Keratinocyte (primary cell): Measurements from ENCODE around the gene LCN2. TPM values are rescaled to one million over a fixed set of nuclear protein-coding genes. Genes with fewer than 3 reads are reported as not detected.

Experiments
- DNase-seq: peaks from one replicate; pipeline ENCODE4 v3.0.0-alpha.2; 2011; ENCODE audit warnings: low read depth, missing footprints, low spot score
- FAIRE-seq: peaks from 2 replicates; lab custom pipeline; 2011; peaks lifted over from hg19 to GRCh38; lab: Jason Lieb, UNC
- H2AFZ ChIP-seq: 2 replicates; pipeline ENCODE4 v1.6.0; 2012; ENCODE audit warnings: low read length, control low read depth, inconsistent platforms; ENCODE audit not compliant: control insufficient read depth
- H3K27ac ChIP-seq: 2 replicates; pipeline ENCODE4 v1.5.1; 2011; ENCODE audit warnings: low read length; ENCODE audit not compliant: control insufficient read depth, insufficient read depth
- H3K27me3 ChIP-seq: 3 replicates; pipeline ENCODE4 v1.6.0; 2011; ENCODE audit warnings: low read length; ENCODE audit not compliant: control insufficient read depth, insufficient read depth; ENCODE audit errors: extremely low read depth
- H3K36me3 ChIP-seq, 2 experiments: 2 replicates in 1 of 2; 3 replicates in 1 of 2; pipeline ENCODE4 v1.5.1; 2011; ENCODE audit warnings: low read length in 2 of 2, mild to moderate bottlenecking in 1 of 2; ENCODE audit not compliant: control insufficient read depth in 2 of 2, insufficient read depth in 2 of 2; ENCODE audit errors: extremely low read depth in 1 of 2
- H3K4me1 ChIP-seq: 3 replicates; pipeline ENCODE4 v1.5.1; 2011; ENCODE audit warnings: low read length; ENCODE audit not compliant: control insufficient read depth, insufficient read depth; ENCODE audit errors: extremely low read depth
- H3K4me2 ChIP-seq: 3 replicates; pipeline ENCODE4 v1.6.0; 2011; ENCODE audit warnings: low read depth, low read length; ENCODE audit not compliant: control insufficient read depth, insufficient read depth; ENCODE audit errors: extremely low read depth
- H3K4me3 ChIP-seq, 3 experiments: fragments of 200-600 bp in 1 of 3; sonication (generic) in 1 of 3; 2 replicates in 2 of 3; 3 replicates in 1 of 3; pipeline ENCODE4 v1.5.1; 2011 to 2016; ENCODE audit warnings: low read length in 3 of 3, mild to moderate bottlenecking in 3 of 3, control low read depth in 2 of 3, inconsistent platforms in 1 of 3, low read depth in 1 of 3, mixed read lengths in 1 of 3, mixed run types in 1 of 3, moderate library complexity in 1 of 3; ENCODE audit not compliant: control insufficient read depth in 2 of 3, insufficient read depth in 2 of 3; ENCODE audit errors: extremely low read depth in 1 of 3
- H3K79me2 ChIP-seq: 2 replicates; pipeline ENCODE4 v1.6.0; 2012; ENCODE audit warnings: low read length; ENCODE audit not compliant: control insufficient read depth, insufficient read depth
- H3K9ac ChIP-seq: 3 replicates; pipeline ENCODE4 v1.6.0; 2011; ENCODE audit warnings: low read length; ENCODE audit not compliant: control insufficient read depth, insufficient read depth; ENCODE audit errors: extremely low read depth
- H3K9me1 ChIP-seq: 3 replicates; pipeline ENCODE4 v1.6.0; 2011; ENCODE audit warnings: low read length; ENCODE audit not compliant: control insufficient read depth, insufficient read depth; ENCODE audit errors: extremely low read depth
- H3K9me3 ChIP-seq: 2 replicates; pipeline ENCODE4 v1.5.1; 2012; ENCODE audit warnings: low read depth, low read length; ENCODE audit not compliant: control insufficient read depth
- H4K20me1 ChIP-seq: 3 replicates; pipeline ENCODE4 v1.6.0; 2011; ENCODE audit warnings: low read length; ENCODE audit not compliant: control insufficient read depth, insufficient read depth; ENCODE audit errors: extremely low read depth
- EZH2 ChIP-seq: IDR thresholded peaks from one replicate; pipeline ENCODE4 v1.6.1; 2012; ENCODE audit warnings: inconsistent platforms, mild to moderate bottlenecking, low read length, moderate library complexity
- dilution Hi-C: fragments of 300-500 bp; cut with MboI; formaldehyde crosslinking; loops from one replicate; pipeline ENCODE4 v1.7.0; 2020; ENCODE audit warnings: low sequenced_read_pairs; ENCODE audit not compliant: extremely low pct_ligation_motif_present
- polyA plus RNA-seq, 5 experiments: library from polyadenylated mRNA; depleted of rRNA in 3 of 5; stranded (reverse) in 3 of 5; stranded (forward) in 1 of 5; unstranded in 1 of 5; fragments of >200 nt; gene quantifications; 1 replicate in 1 of 5; 2 replicates in 3 of 5; 3 replicates in 1 of 5; pipeline versions ENCODE4 v1.2.1 to v1.2.3, GENCODE V29; 2011 to 2012; ENCODE audit warnings: missing spikeins in 2 of 5, low read depth in 1 of 5, low replicate concordance in 1 of 5
- TF ChIP-seq, protein P1 (sequence below), 3 experiments: IDR thresholded peaks in 1 of 3; conservative IDR thresholded peaks in 1 of 3; optimal IDR thresholded peaks in 1 of 3; 2 replicates in 2 of 3; 3 replicates in 1 of 3; pipeline versions ENCODE3 to v1.5.1; 2011; ENCODE audit warnings: low read length in 3 of 3, mild to moderate bottlenecking in 3 of 3, moderate library complexity in 2 of 3, control low read depth in 1 of 3, inconsistent platforms in 1 of 3; ENCODE audit not compliant: insufficient read depth in 2 of 3; ENCODE audit errors: extremely low read depth in 1 of 3

The LCN2 gene
- polyA plus RNA-seq, 1 donor (not counting 4 experiments of a cell fraction or from before 2014, with no cell fraction given) = 28.9 TPM

GRCh38 chr9:128142596-128142995 lies 6.7 kb upstream of the LCN2 start:
- Histone ChIP-seq H3K36me3 (no peaks in the 10 kb centered on the region), H4K20me1 (no peaks in the 10 kb centered on the region), H2AFZ (no peak overlapping the region), H3K27me3 (no peaks in the 10 kb centered on the region), H3K4me1 (peaks cover 36% of the 10 kb centered on the region), H3K9ac (no peak overlapping the region), H3K9me3 (no peaks in the 10 kb centered on the region), H3K27ac (no peak overlapping the region), H3K79me2 (no peaks in the 10 kb centered on the region), H3K4me3 (no peak overlapping the region), H3K4me2 (no peak overlapping the region), H3K9me1 (no peaks in the 10 kb centered on the region)
- DNase-seq = no peak
- FAIRE-seq = no peak
- no peak for TF ChIP-seq EZH2
- TF ChIP-seq, protein P1, sequence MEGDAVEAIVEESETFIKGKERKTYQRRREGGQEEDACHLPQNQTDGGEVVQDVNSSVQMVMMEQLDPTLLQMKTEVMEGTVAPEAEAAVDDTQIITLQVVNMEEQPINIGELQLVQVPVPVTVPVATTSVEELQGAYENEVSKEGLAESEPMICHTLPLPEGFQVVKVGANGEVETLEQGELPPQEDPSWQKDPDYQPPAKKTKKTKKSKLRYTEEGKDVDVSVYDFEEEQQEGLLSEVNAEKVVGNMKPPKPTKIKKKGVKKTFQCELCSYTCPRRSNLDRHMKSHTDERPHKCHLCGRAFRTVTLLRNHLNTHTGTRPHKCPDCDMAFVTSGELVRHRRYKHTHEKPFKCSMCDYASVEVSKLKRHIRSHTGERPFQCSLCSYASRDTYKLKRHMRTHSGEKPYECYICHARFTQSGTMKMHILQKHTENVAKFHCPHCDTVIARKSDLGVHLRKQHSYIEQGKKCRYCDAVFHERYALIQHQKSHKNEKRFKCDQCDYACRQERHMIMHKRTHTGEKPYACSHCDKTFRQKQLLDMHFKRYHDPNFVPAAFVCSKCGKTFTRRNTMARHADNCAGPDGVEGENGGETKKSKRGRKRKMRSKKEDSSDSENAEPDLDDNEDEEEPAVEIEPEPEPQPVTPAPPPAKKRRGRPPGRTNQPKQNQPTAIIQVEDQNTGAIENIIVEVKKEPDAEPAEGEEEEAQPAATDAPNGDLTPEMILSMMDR (optimal IDR thresholded peaks at IDR 0.05 in 1 of 3, IDR thresholded peaks at IDR 0.05 in 1 of 3, conservative IDR thresholded peaks at IDR 0.05 in 1 of 3; ENCODE audit: extremely low read depth in 1 of 3, insufficient read depth in 2 of 3, low read length in 3 of 3) = no peak
- dilution Hi-C loops = no loop called here

GRCh38 chr9:128143525-128144238 lies 5.6 kb upstream of the LCN2 start:
- H3K4me3 ChIP-seq = no peak overlapping the region
- H3K9ac ChIP-seq = peak overlapping the region; percentile 30
- peak; percentile 69 for FAIRE-seq
- H3K9me1 ChIP-seq = no peaks in the 10 kb centered on the region
- H3K4me2 ChIP-seq = peak overlapping the region; percentile 64
- H4K20me1 ChIP-seq = no peaks in the 10 kb centered on the region
- dilution Hi-C loops = no loop called here
- no peak for TF ChIP-seq EZH2
- TF ChIP-seq, protein P1 (optimal IDR thresholded peaks at IDR 0.05 in 1 of 3, IDR thresholded peaks at IDR 0.05 in 1 of 3, conservative IDR thresholded peaks at IDR 0.05 in 1 of 3; ENCODE audit: extremely low read depth in 1 of 3, insufficient read depth in 2 of 3, low read length in 3 of 3) = no peak
- H3K9me3 ChIP-seq = no peaks in the 10 kb centered on the region
- no peaks in the 10 kb centered on the region for H3K79me2 ChIP-seq
- no peak for DNase-seq
- peak overlapping the region; percentile 86 for H3K27ac ChIP-seq
- peaks cover 41% of the 10 kb centered on the region for H3K4me1 ChIP-seq
- H2AFZ ChIP-seq = peak overlapping the region; percentile 76
- H3K36me3 ChIP-seq = no peaks in the 10 kb centered on the region
- no peaks in the 10 kb centered on the region for H3K27me3 ChIP-seq
